SK-N-SH (cell line): Measurements from ENCODE around the gene RUNDC3A.

Source experiments
- CTCF ChIP-seq: fragments of 200-600 bp; sonication (generic); IDR thresholded peaks from 2 replicates; pipeline ENCODE4 v1.6.1; 2017; ENCODE audit warnings: antibody characterized with exemption, mild to moderate bottlenecking, moderate library complexity
- ELF1 ChIP-seq: IDR thresholded peaks from 2 replicates; pipeline ENCODE4 v1.4.0; 2012
- EP300 ChIP-seq, 2 experiments: IDR thresholded peaks; 2 replicates each; pipeline versions ENCODE4 v1.4.0 to v1.6.1; 2012; ENCODE audit warnings: borderline replicate concordance in 1 of 2, low read depth in 1 of 2, low read length in 1 of 2
- GATA2 ChIP-seq: sonication (generic); formaldehyde crosslinking; IDR thresholded peaks from 2 replicates; pipeline ENCODE4 v1.5.0; 2020; ENCODE audit warnings: mild to moderate bottlenecking, missing genetic modification reagents
- JUND ChIP-seq: IDR thresholded peaks from 2 replicates; pipeline ENCODE4 v1.4.0; 2012
- MEF2A ChIP-seq: IDR thresholded peaks from 2 replicates; pipeline ENCODE4 v1.4.0; 2012; ENCODE audit warnings: low read depth, borderline replicate concordance
- POLR2AphosphoS5 ChIP-seq: IDR thresholded peaks from 2 replicates; pipeline ENCODE4 v1.6.1; 2012; ENCODE audit warnings: low read depth, low read length
- RAD21 ChIP-seq: IDR thresholded peaks from 2 replicates; pipeline ENCODE4 v1.6.1; 2012; ENCODE audit warnings: mild to moderate bottlenecking, low read length
- RFX5 ChIP-seq: IDR thresholded peaks from 2 replicates; pipeline ENCODE4 v1.6.1; 2012; ENCODE audit warnings: mild to moderate bottlenecking, improper control_type of control experiment, low read length
- SIN3A ChIP-seq: IDR thresholded peaks from 2 replicates; pipeline ENCODE4 v1.6.1; 2012; ENCODE audit warnings: low read depth, mild to moderate bottlenecking, low read length, moderate library complexity, borderline replicate concordance
- TCF12 ChIP-seq: IDR thresholded peaks from 2 replicates; pipeline ENCODE4 v1.4.0; 2012
- YY1 ChIP-seq: IDR thresholded peaks from 2 replicates; pipeline ENCODE4 v1.4.0; 2012; ENCODE audit warnings: low read depth, mild to moderate bottlenecking
- TF ChIP-seq, protein P1 (sequence below): IDR thresholded peaks from 2 replicates; pipeline ENCODE4 v1.4.0; 2012; ENCODE audit warnings: low read depth, borderline replicate concordance

DNA sequence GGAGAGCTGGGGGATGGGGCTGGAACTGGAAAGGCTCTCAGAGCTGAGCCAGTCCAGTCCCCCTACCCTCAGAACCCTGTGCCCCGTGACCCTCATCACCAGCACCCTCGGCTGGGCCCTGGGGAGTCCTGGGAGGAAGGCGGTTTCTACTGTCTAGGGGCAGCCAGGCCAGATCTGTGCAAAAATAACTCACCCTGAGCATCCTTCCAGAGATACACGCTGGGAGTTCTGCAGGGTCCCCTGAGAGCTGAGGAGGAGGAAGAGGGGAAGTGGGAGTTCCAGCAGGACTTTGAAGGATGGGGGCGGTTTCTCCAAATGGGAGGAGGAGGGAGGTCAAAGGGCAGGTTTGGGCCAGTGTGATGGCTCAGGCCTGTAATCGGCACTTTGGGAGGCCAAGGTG lies 35.4 kb upstream of the RUNDC3A start:
- no peak for TF ChIP-seq CTCF
- TF ChIP-seq GATA2 (CRISPR knock-in tag), result no peak
- TF ChIP-seq MEF2A, result no peak
- no peak for TF ChIP-seq ELF1
- no peak for TF ChIP-seq EP300 (IDR thresholded peaks at IDR 0.05; ENCODE audit: borderline replicate concordance in 1 of 2, low read depth in 1 of 2, low read length in 1 of 2)
- TF ChIP-seq RAD21, result no peak
- TF ChIP-seq, protein P1, sequence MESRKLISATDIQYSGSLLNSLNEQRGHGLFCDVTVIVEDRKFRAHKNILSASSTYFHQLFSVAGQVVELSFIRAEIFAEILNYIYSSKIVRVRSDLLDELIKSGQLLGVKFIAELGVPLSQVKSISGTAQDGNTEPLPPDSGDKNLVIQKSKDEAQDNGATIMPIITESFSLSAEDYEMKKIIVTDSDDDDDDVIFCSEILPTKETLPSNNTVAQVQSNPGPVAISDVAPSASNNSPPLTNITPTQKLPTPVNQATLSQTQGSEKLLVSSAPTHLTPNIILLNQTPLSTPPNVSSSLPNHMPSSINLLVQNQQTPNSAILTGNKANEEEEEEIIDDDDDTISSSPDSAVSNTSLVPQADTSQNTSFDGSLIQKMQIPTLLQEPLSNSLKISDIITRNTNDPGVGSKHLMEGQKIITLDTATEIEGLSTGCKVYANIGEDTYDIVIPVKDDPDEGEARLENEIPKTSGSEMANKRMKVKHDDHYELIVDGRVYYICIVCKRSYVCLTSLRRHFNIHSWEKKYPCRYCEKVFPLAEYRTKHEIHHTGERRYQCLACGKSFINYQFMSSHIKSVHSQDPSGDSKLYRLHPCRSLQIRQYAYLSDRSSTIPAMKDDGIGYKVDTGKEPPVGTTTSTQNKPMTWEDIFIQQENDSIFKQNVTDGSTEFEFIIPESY, result no peak
- no peak for TF ChIP-seq SIN3A
- no peak for TF ChIP-seq RFX5
- no peak for TF ChIP-seq JUND
- no peak for TF ChIP-seq TCF12
- no peak for TF ChIP-seq POLR2AphosphoS5
- TF ChIP-seq YY1, result no peak
